ENCODE results near the gene PDE1A. TPM values are rescaled to one million over a fixed set of nuclear protein-coding genes. Genes with fewer than 3 reads are reported as not detected.

Gene PDE1A
- total RNA-seq, 4 donors from 2014 or later = 0.75 to 8.1 (median 3.8) TPM

DNA sequence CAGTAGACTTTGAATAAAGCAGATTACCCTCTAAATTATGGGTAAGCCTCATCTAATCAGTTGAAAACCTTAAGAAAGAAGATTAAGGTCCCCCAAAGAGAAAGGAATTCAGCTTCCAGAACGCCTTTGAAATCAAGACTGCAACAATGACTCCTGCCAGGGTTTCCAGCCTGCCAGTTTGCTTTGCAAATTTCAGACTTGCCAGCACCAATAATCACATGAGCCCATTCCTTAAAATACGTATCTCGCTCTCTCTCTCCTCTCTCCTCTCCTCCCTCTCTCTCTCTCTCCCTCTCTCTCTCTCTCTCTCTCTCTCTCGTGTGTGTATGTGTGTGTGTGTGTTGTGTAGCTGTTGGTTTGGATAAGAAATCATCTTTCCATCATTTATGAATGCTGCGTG lies 184.2 kb downstream of the PDE1A start:
- no peaks in the 10 kb centered on the region for H3K27me3 ChIP-seq
- H3K4me3 ChIP-seq = no peak overlapping the region
- peaks cover 0 to 10% (median 0%) of the 10 kb centered on the region in 4 donors for H3K4me1 ChIP-seq
- no peaks in the 10 kb centered on the region for H3K36me3 ChIP-seq
- no peaks in the 10 kb centered on the region for H3K9me3 ChIP-seq
- intact Hi-C loops (cut with DNase I; ENCODE audit: low total_unique reads) = no loop called here
- in situ Hi-C loops (cut with MboI; ENCODE audit: low pct_ligation_motif_present in 1 of 4, low pct_unique_long_range_greater_than_20kb in 1 of 4, low sequenced_read_pairs in 3 of 4) = no loop called here
- H3K27ac ChIP-seq = no peak overlapping the region
- WGBS, 2 donors (ENCODE audit: low coverage in 1 of 2) = 45 to 69% methylated on average over 4 to 5 of the region's 5 CpGs
- no peak for DNase-seq
- no peak for TF ChIP-seq POLR2AphosphoS5 (IDR thresholded peaks at IDR 0.05)
- TF ChIP-seq, protein P1, sequence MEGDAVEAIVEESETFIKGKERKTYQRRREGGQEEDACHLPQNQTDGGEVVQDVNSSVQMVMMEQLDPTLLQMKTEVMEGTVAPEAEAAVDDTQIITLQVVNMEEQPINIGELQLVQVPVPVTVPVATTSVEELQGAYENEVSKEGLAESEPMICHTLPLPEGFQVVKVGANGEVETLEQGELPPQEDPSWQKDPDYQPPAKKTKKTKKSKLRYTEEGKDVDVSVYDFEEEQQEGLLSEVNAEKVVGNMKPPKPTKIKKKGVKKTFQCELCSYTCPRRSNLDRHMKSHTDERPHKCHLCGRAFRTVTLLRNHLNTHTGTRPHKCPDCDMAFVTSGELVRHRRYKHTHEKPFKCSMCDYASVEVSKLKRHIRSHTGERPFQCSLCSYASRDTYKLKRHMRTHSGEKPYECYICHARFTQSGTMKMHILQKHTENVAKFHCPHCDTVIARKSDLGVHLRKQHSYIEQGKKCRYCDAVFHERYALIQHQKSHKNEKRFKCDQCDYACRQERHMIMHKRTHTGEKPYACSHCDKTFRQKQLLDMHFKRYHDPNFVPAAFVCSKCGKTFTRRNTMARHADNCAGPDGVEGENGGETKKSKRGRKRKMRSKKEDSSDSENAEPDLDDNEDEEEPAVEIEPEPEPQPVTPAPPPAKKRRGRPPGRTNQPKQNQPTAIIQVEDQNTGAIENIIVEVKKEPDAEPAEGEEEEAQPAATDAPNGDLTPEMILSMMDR (IDR thresholded peaks at IDR 0.05) = no peak

DNA sequence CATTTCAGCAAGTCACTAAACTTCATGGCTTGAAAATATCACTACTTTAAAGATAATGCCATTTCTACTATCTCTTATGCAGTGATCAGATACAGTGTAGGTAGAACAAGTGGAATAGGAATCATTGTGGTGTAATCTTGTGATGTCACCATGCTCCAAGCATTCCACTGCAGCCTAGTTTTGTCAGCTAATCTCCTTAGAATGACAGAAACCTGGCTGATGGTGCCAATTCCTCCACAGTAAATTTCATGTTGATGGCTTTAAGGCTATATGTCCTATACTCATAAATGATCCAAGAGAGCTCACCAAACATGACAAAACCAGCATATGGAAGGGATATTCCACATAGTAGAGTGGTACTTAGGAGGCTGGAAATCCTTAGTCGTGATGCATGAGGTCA lies 184.9 kb downstream of the PDE1A start:
- DNase-seq = no peak
- 82 to 95% methylated on average over 1 of the region's 1 CpG for WGBS, 2 donors (ENCODE audit: low coverage in 1 of 2)
- H3K36me3 ChIP-seq = no peaks in the 10 kb centered on the region
- H3K9me3 ChIP-seq = no peaks in the 10 kb centered on the region
- in situ Hi-C loops (cut with MboI; ENCODE audit: low pct_ligation_motif_present in 1 of 4, low pct_unique_long_range_greater_than_20kb in 1 of 4, low sequenced_read_pairs in 3 of 4) = no loop called here
- H3K27me3 ChIP-seq = no peaks in the 10 kb centered on the region
- H3K4me1 ChIP-seq = peaks cover 0 to 10% (median 0%) of the 10 kb centered on the region in 4 donors
- no peak for TF ChIP-seq EP300 (IDR thresholded peaks at IDR 0.05; ENCODE audit: low read depth)
- TF ChIP-seq POLR2AphosphoS5 (IDR thresholded peaks at IDR 0.05) = no peak
- H3K4me3 ChIP-seq = no peak overlapping the region
- H3K27ac ChIP-seq = no peak overlapping the region
- intact Hi-C loops (cut with DNase I; ENCODE audit: low total_unique reads) = no loop called here

DNA sequence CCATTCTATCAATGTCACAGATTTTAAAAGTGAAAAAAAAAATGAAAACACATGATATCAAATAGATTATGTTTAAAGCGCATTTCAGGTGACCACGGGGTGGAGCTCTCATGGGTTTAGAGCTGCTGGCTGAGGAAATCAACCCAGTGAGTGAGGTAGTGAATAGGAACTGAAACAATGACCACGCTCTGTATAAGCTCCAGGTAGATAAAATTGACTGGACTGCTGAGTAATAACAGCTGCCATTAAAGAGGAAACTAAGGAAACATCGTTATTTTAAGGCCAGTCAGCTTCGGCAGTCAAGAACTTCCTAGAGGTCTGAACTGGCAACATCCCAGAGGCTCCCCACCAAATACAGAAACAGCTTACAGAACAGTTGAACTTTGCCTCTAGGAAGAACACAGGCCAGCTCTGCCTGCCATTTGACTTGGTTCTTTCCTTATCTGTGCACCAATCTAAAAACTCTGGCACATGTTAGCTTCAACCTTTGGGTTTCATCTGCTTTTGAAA lies 185.9 kb downstream of the PDE1A start:
- TF ChIP-seq, protein P1 (IDR thresholded peaks at IDR 0.05) = peak; percentile 37 to 57 (median 44)
- TF ChIP-seq EP300 (IDR thresholded peaks at IDR 0.05; ENCODE audit: low read depth) (no peak), POLR2A (IDR thresholded peaks at IDR 0.05) (no peak), POLR2AphosphoS5 (IDR thresholded peaks at IDR 0.05) (no peak)
- Histone ChIP-seq H3K27me3 (no peaks in the 10 kb centered on the region), H3K9me3 (no peaks in the 10 kb centered on the region), H3K4me1 (peaks cover 0 to 10% (median 0%) of the 10 kb centered on the region in 4 donors), H3K27ac (peak overlapping the region in 3 of 4 donors; percentile 26 to 32 (median 27)), H3K36me3 (no peaks in the 10 kb centered on the region), H3K4me3 (no peak overlapping the region)
- intact Hi-C loops (cut with DNase I; ENCODE audit: low total_unique reads) = no loop called here
- WGBS, 2 donors (ENCODE audit: low coverage in 1 of 2) = 18 to 28% methylated on average over 4 to 5 of the region's 5 CpGs
- in situ Hi-C loops (cut with MboI; ENCODE audit: low pct_ligation_motif_present in 1 of 4, low pct_unique_long_range_greater_than_20kb in 1 of 4, low sequenced_read_pairs in 3 of 4) = no loop called here
- DNase-seq = peak; percentile 60

DNA sequence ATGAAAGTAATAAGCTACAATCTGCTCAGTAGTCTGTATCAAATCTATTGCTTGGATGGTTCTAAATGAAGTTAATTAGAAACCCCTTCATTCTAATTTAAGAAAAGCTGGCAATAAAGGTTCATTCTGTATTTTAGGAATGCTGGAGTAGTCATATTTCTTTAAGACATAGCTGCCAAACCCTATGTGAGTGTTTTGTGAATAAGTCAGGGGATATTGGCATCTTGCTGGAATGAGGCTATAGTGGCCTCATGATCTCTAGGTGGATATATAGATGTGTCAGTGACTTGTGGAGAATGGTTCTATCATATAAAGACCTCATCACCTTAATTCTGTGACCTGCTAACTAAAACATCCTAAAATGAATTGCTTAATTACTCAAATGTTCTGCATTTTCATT lies 196.3 kb downstream of the PDE1A start:
- in situ Hi-C loops (cut with MboI; ENCODE audit: low pct_ligation_motif_present in 1 of 4, low pct_unique_long_range_greater_than_20kb in 1 of 4, low sequenced_read_pairs in 3 of 4) (no loop called here), intact Hi-C loops (cut with DNase I; ENCODE audit: low total_unique reads) (no loop called here)
- TF ChIP-seq, protein P1 (IDR thresholded peaks at IDR 0.05) = no peak
- no peak for TF ChIP-seq EP300 (IDR thresholded peaks at IDR 0.05; ENCODE audit: low read depth)
- Histone ChIP-seq H3K27me3 (no peaks in the 10 kb centered on the region), H3K36me3 (no peaks in the 10 kb centered on the region), H3K9me3 (no peaks in the 10 kb centered on the region), H3K4me1 (no peaks in the 10 kb centered on the region), H3K27ac (no peak overlapping the region), H3K4me3 (no peak overlapping the region)
- no peak for DNase-seq

DNA sequence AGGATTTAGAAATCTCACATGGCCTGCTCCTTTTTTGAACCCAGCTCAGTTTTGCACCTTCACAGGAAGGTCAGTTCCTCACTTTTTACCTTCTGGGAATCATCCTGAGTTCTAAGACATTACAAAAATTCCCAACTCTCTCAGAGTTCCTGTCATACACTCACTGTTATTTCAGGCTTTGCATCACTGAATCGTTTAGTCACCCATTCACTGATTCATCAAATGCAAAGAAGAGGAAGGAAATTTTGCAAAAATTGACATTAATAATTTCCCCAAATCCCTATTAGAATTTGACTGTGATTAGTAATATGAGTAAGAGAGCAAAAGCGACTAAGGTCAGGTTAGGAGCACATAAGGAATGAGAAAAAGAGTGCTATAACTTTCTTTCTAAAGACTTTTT lies 197.5 kb downstream of the PDE1A start:
- no peak overlapping the region for H3K27ac ChIP-seq
- no peak overlapping the region for H3K4me3 ChIP-seq
- H3K9me3 ChIP-seq = no peaks in the 10 kb centered on the region
- no peaks in the 10 kb centered on the region for H3K4me1 ChIP-seq
- in situ Hi-C loops (cut with MboI; ENCODE audit: low pct_ligation_motif_present in 1 of 4, low pct_unique_long_range_greater_than_20kb in 1 of 4, low sequenced_read_pairs in 3 of 4) (no loop called here), intact Hi-C loops (cut with DNase I; ENCODE audit: low total_unique reads) (no loop called here)
- H3K36me3 ChIP-seq = no peaks in the 10 kb centered on the region
- TF ChIP-seq POLR2AphosphoS5 (IDR thresholded peaks at IDR 0.05) (no peak), POLR2A (IDR thresholded peaks at IDR 0.05) (no peak), EP300 (IDR thresholded peaks at IDR 0.05; ENCODE audit: low read depth) (no peak)
- TF ChIP-seq, protein P1 (IDR thresholded peaks at IDR 0.05) = no peak
- no peak for DNase-seq
- no peaks in the 10 kb centered on the region for H3K27me3 ChIP-seq
- WGBS, 2 donors (ENCODE audit: low coverage in 1 of 2) = 75 to 83% methylated on average over 2 of the region's 2 CpGs
